Keratinocyte (primary cell): ENCODE data around the gene NARS2. TPM values are rescaled to one million over a fixed set of nuclear protein-coding genes. Genes with fewer than 3 reads are reported as not detected.

Experiments
- DNase-seq: peaks from one replicate; pipeline ENCODE4 v3.0.0-alpha.2; 2011; ENCODE audit warnings: low read depth, missing footprints, low spot score
- FAIRE-seq: peaks from 2 replicates; lab custom pipeline; 2011; peaks lifted over from hg19 to GRCh38; lab: Jason Lieb, UNC
- H2AFZ ChIP-seq: 2 replicates; pipeline ENCODE4 v1.6.0; 2012; ENCODE audit warnings: low read length, control low read depth, inconsistent platforms; ENCODE audit not compliant: control insufficient read depth
- H3K27ac ChIP-seq: 2 replicates; pipeline ENCODE4 v1.5.1; 2011; ENCODE audit warnings: low read length; ENCODE audit not compliant: control insufficient read depth, insufficient read depth
- H3K27me3 ChIP-seq: 3 replicates; pipeline ENCODE4 v1.6.0; 2011; ENCODE audit warnings: low read length; ENCODE audit not compliant: control insufficient read depth, insufficient read depth; ENCODE audit errors: extremely low read depth
- H3K36me3 ChIP-seq, 2 experiments: 2 replicates in 1 of 2; 3 replicates in 1 of 2; pipeline ENCODE4 v1.5.1; 2011; ENCODE audit warnings: low read length in 2 of 2, mild to moderate bottlenecking in 1 of 2; ENCODE audit not compliant: control insufficient read depth in 2 of 2, insufficient read depth in 2 of 2; ENCODE audit errors: extremely low read depth in 1 of 2
- H3K4me1 ChIP-seq: 3 replicates; pipeline ENCODE4 v1.5.1; 2011; ENCODE audit warnings: low read length; ENCODE audit not compliant: control insufficient read depth, insufficient read depth; ENCODE audit errors: extremely low read depth
- H3K4me2 ChIP-seq: 3 replicates; pipeline ENCODE4 v1.6.0; 2011; ENCODE audit warnings: low read depth, low read length; ENCODE audit not compliant: control insufficient read depth, insufficient read depth; ENCODE audit errors: extremely low read depth
- H3K4me3 ChIP-seq, 3 experiments: fragments of 200-600 bp in 1 of 3; sonication (generic) in 1 of 3; 2 replicates in 2 of 3; 3 replicates in 1 of 3; pipeline ENCODE4 v1.5.1; 2011 to 2016; ENCODE audit warnings: low read length in 3 of 3, mild to moderate bottlenecking in 3 of 3, control low read depth in 2 of 3, inconsistent platforms in 1 of 3, low read depth in 1 of 3, mixed read lengths in 1 of 3, mixed run types in 1 of 3, moderate library complexity in 1 of 3; ENCODE audit not compliant: control insufficient read depth in 2 of 3, insufficient read depth in 2 of 3; ENCODE audit errors: extremely low read depth in 1 of 3
- H3K79me2 ChIP-seq: 2 replicates; pipeline ENCODE4 v1.6.0; 2012; ENCODE audit warnings: low read length; ENCODE audit not compliant: control insufficient read depth, insufficient read depth
- H3K9ac ChIP-seq: 3 replicates; pipeline ENCODE4 v1.6.0; 2011; ENCODE audit warnings: low read length; ENCODE audit not compliant: control insufficient read depth, insufficient read depth; ENCODE audit errors: extremely low read depth
- H3K9me1 ChIP-seq: 3 replicates; pipeline ENCODE4 v1.6.0; 2011; ENCODE audit warnings: low read length; ENCODE audit not compliant: control insufficient read depth, insufficient read depth; ENCODE audit errors: extremely low read depth
- H3K9me3 ChIP-seq: 2 replicates; pipeline ENCODE4 v1.5.1; 2012; ENCODE audit warnings: low read depth, low read length; ENCODE audit not compliant: control insufficient read depth
- H4K20me1 ChIP-seq: 3 replicates; pipeline ENCODE4 v1.6.0; 2011; ENCODE audit warnings: low read length; ENCODE audit not compliant: control insufficient read depth, insufficient read depth; ENCODE audit errors: extremely low read depth
- EZH2 ChIP-seq: IDR thresholded peaks from one replicate; pipeline ENCODE4 v1.6.1; 2012; ENCODE audit warnings: inconsistent platforms, mild to moderate bottlenecking, low read length, moderate library complexity
- dilution Hi-C: fragments of 300-500 bp; cut with MboI; formaldehyde crosslinking; loops from one replicate; pipeline ENCODE4 v1.7.0; 2020; ENCODE audit warnings: low sequenced_read_pairs; ENCODE audit not compliant: extremely low pct_ligation_motif_present
- polyA plus RNA-seq, 5 experiments: library from polyadenylated mRNA; depleted of rRNA in 3 of 5; stranded (reverse) in 3 of 5; stranded (forward) in 1 of 5; unstranded in 1 of 5; fragments of >200 nt; gene quantifications; 1 replicate in 1 of 5; 2 replicates in 3 of 5; 3 replicates in 1 of 5; pipeline versions ENCODE4 v1.2.1 to v1.2.3, GENCODE V29; 2011 to 2012; ENCODE audit warnings: missing spikeins in 2 of 5, low read depth in 1 of 5, low replicate concordance in 1 of 5
- TF ChIP-seq, protein P1 (sequence below), 3 experiments: IDR thresholded peaks in 1 of 3; conservative IDR thresholded peaks in 1 of 3; optimal IDR thresholded peaks in 1 of 3; 2 replicates in 2 of 3; 3 replicates in 1 of 3; pipeline versions ENCODE3 to v1.5.1; 2011; ENCODE audit warnings: low read length in 3 of 3, mild to moderate bottlenecking in 3 of 3, moderate library complexity in 2 of 3, control low read depth in 1 of 3, inconsistent platforms in 1 of 3; ENCODE audit not compliant: insufficient read depth in 2 of 3; ENCODE audit errors: extremely low read depth in 1 of 3

The NARS2 gene
- polyA plus RNA-seq, 1 donor (not counting 4 experiments of a cell fraction or from before 2014, with no cell fraction given), result 28.8 TPM

GRCh38 chr11:78510597-78510996, 64.1 kb downstream of the NARS2 start:
- H3K4me2 ChIP-seq, result no peak overlapping the region
- no peak for FAIRE-seq
- H3K36me3 ChIP-seq, result no peaks in the 10 kb centered on the region
- no peak for TF ChIP-seq EZH2
- TF ChIP-seq, protein P1, sequence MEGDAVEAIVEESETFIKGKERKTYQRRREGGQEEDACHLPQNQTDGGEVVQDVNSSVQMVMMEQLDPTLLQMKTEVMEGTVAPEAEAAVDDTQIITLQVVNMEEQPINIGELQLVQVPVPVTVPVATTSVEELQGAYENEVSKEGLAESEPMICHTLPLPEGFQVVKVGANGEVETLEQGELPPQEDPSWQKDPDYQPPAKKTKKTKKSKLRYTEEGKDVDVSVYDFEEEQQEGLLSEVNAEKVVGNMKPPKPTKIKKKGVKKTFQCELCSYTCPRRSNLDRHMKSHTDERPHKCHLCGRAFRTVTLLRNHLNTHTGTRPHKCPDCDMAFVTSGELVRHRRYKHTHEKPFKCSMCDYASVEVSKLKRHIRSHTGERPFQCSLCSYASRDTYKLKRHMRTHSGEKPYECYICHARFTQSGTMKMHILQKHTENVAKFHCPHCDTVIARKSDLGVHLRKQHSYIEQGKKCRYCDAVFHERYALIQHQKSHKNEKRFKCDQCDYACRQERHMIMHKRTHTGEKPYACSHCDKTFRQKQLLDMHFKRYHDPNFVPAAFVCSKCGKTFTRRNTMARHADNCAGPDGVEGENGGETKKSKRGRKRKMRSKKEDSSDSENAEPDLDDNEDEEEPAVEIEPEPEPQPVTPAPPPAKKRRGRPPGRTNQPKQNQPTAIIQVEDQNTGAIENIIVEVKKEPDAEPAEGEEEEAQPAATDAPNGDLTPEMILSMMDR (optimal IDR thresholded peaks at IDR 0.05 in 1 of 3, IDR thresholded peaks at IDR 0.05 in 1 of 3, conservative IDR thresholded peaks at IDR 0.05 in 1 of 3; ENCODE audit: extremely low read depth in 1 of 3, insufficient read depth in 2 of 3, low read length in 3 of 3), result no peak
- dilution Hi-C loops, result no loop called here
- no peak overlapping the region for H3K27ac ChIP-seq
- no peak for DNase-seq
- H3K4me3 ChIP-seq, result no peak overlapping the region
- H3K4me1 ChIP-seq, result no peaks in the 10 kb centered on the region
- H3K79me2 ChIP-seq, result no peaks in the 10 kb centered on the region
- no peaks in the 10 kb centered on the region for H3K27me3 ChIP-seq
- H4K20me1 ChIP-seq, result no peaks in the 10 kb centered on the region
- H3K9me1 ChIP-seq, result no peaks in the 10 kb centered on the region
- H3K9me3 ChIP-seq, result no peaks in the 10 kb centered on the region
- no peak overlapping the region for H3K9ac ChIP-seq
- no peak overlapping the region for H2AFZ ChIP-seq

- Histone ChIP-seq H3K27ac (no peak overlapping the region), H3K4me1 (no peaks in the 10 kb centered on the region), H3K79me2 (no peaks in the 10 kb centered on the region), H3K27me3 (no peaks in the 10 kb centered on the region), H3K36me3 (no peaks in the 10 kb centered on the region), H3K4me3 (no peak overlapping the region), H4K20me1 (no peaks in the 10 kb centered on the region), H3K9ac (no peak overlapping the region), H3K9me1 (no peaks in the 10 kb centered on the region), H3K4me2 (no peak overlapping the region), H2AFZ (no peak overlapping the region), H3K9me3 (no peaks in the 10 kb centered on the region)
- dilution Hi-C loops, result no loop called here
- TF ChIP-seq EZH2, result no peak
- TF ChIP-seq, protein P1 (optimal IDR thresholded peaks at IDR 0.05 in 1 of 3, IDR thresholded peaks at IDR 0.05 in 1 of 3, conservative IDR thresholded peaks at IDR 0.05 in 1 of 3; ENCODE audit: extremely low read depth in 1 of 3, insufficient read depth in 2 of 3, low read length in 3 of 3), result no peak
- no peak for FAIRE-seq
- no peak for DNase-seq
Measured at GRCh38 chr11:78510025-78510596, 64.6 kb downstream of the NARS2 start.
